ENCODE results near the gene ZNF268.

DNA sequence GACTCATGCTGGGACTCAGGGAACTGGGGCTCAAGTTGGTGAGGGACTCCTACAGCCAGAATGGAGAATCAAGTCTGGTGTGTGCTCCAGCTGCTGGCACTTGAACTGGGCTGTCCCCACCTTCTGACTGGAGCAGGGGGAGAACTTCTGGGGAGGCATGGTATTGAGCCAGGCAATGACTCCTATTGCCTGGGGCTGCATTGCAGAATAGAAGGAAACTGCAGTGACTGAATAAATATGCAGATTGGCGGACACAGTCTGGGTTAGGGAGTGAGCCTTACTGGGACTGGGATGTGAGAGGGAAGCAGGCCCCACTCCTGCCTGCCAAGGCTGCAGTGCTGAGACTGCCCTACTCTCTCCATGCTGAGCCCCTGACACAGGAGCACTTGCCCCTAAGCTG lies 8.8 kb upstream of the ZNF268 start:
- no peak for TF ChIP-seq EZH2phosphoT487 (IDR thresholded peaks at IDR 0.05; ENCODE audit: borderline replicate concordance, low read length)
- TF ChIP-seq, protein P1, sequence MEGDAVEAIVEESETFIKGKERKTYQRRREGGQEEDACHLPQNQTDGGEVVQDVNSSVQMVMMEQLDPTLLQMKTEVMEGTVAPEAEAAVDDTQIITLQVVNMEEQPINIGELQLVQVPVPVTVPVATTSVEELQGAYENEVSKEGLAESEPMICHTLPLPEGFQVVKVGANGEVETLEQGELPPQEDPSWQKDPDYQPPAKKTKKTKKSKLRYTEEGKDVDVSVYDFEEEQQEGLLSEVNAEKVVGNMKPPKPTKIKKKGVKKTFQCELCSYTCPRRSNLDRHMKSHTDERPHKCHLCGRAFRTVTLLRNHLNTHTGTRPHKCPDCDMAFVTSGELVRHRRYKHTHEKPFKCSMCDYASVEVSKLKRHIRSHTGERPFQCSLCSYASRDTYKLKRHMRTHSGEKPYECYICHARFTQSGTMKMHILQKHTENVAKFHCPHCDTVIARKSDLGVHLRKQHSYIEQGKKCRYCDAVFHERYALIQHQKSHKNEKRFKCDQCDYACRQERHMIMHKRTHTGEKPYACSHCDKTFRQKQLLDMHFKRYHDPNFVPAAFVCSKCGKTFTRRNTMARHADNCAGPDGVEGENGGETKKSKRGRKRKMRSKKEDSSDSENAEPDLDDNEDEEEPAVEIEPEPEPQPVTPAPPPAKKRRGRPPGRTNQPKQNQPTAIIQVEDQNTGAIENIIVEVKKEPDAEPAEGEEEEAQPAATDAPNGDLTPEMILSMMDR (conservative IDR thresholded peaks at IDR 0.05; ENCODE audit: low read depth, low read length): no peak
- TF ChIP-seq EZH2 (IDR thresholded peaks at IDR 0.05; ENCODE audit: low read length, unreplicated experiment): no peak

Measured in PC-3 (cell line).